ENCODE measurements around the gene NSD1.

- no peak for TF ChIP-seq RAD21 (IDR thresholded peaks at IDR 0.05; ENCODE audit: low read length)
- no peak for TF ChIP-seq FOS (IDR thresholded peaks at IDR 0.05; ENCODE audit: low read depth, low read length)
- TF ChIP-seq POLR2A (IDR thresholded peaks at IDR 0.05; ENCODE audit: low read depth, low read length) = no peak
- no peak for TF ChIP-seq CTCF (conservative IDR thresholded peaks at IDR 0.05; ENCODE audit: low read depth, low read length)
- TF ChIP-seq CHD1 (IDR thresholded peaks at IDR 0.05; ENCODE audit: low read depth, low read length) = no peak
- no peak for TF ChIP-seq MXI1 (IDR thresholded peaks at IDR 0.05; ENCODE audit: borderline replicate concordance, low read depth, low read length)
Observed at GRCh38 chr5:177260961-177261360, 127.4 kb downstream of the NSD1 start.

Measured in IMR-90 (cell line).